Pons (tissue), 1 donor: Measurements from ENCODE around the gene GUCY1B1.
A peak's percentile ranks its signal among the peaks of the same experiment; 100 is the strongest.
"Not testable (repeated sequence)": the region's sequence is repeated elsewhere in the genome, so short reads cannot be mapped to it uniquely, and the experiment has no call there.

Experiments used
- DNase-seq: peaks from one replicate; pipeline ENCODE4 v3.0.0-alpha.2; 2016; ENCODE audit warnings: low spot score

GUCY1B1 gene

DNA sequence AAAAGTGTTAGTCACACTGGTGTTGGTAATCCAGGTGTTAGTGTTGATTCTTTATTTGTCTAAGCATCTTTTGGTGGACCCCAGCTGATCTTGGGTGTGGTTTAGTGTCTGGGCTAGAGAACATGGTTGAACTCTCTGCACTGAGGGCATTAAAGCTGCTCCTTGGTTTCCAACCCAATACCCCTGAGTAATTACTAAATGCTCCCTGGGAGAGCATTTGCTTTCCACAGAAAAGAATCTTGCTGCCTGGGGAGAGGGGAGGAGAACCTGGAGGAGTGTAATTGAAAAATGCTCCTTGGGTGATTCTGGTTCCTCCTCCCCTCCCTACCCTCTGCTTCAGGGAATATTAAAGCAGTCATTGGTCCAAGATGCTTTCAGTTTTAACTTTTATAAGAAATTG lies 3.1 kb downstream of the GUCY1B1 start:
- DNase-seq: no peak

DNA sequence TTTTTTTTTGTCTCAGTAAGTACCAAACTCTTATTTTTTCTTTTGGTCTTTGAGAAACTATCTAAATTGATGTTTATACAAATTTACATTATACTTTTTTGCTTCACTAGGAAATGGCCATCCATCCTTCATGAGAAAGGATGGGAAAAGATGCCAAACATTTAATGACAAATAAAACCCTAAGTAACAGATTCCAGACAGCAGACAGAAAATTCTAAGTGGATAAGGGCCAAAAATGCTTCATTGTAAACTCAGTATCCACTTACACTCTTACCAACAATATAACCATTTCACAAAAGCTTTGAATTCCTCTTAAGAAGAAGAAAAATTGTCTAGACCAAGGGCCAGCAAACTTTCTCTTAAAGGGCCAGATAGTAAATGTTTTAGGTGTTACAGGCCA lies 3.5 kb downstream of the GUCY1B1 start:
- no peak for DNase-seq

DNA sequence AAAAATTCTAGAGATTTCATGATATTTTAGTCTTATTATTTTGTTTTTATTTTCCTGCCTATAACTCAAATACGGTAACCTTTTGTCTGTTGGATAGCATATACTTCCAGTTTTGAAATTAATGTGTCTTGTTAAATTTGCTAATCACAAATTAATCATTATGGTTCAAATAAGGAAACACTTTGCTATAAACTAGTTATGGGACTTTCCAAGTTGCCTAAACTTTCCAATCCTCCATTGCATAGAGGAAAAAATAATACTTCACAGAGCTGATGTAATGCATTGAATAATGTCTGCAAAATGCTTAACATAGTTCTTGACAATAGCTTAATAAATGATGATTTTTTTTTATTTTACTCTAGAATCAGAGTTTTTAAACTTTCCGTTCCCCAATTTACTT lies 4.7 kb downstream of the GUCY1B1 start:
- no peak for DNase-seq

DNA sequence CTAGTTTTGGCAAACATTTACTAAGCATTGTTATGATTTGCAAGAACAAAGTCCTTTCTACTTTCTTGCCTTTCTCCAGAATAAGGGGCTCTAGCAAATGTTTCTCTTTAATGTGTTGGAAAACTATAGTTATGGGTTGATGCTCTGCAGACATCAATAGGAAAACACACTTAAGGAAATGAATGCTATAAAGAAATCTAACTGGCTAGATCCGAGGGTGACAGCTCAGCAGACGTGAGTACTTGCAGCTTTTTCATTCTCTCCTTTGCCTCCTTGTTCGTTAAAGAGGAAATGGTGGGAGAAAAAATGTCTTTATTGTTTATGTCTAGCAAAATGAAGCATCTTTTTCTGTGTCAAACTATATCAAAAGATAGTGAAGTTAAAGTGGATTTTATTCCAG lies 6.3 kb downstream of the GUCY1B1 start:
- DNase-seq: no peak

DNA sequence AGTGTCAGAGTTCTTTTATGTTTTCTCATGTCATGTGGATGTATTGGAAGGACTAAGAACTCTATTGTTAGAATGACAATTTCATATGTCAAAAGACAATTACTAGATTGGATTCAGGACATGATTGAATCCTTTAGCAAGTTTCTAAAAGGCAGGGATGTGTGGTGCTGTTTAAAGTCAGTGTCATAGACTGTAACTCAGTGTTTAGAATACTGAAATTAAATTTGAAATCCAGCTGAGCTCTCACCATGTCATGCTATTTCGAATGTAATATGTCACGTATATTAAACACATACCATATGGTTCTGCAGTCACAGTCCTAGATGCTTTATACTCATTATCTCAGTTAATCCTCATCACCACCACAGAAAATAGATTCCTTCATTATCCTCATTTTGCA lies 7.8 kb downstream of the GUCY1B1 start:
- DNase-seq: no peak

DNA sequence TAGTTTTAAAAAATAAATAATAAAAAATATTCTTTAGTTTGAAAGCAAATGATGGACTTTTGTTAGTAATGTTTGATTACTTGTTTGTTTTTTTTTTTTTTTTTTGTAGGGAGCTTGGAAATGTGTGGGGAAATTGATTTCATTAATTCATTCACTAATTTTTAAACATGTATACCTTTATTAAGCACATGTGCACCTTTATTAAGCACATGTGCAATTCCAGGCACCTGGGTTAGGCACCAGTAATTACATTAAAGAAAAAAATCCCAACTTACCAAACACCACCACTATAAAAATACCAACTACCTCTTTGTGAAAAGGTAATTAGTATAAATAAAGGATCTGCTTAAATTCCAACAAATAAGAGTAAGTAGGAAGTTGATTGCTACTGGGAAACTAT lies 9.5 kb downstream of the GUCY1B1 start:
- no peak for DNase-seq

DNA sequence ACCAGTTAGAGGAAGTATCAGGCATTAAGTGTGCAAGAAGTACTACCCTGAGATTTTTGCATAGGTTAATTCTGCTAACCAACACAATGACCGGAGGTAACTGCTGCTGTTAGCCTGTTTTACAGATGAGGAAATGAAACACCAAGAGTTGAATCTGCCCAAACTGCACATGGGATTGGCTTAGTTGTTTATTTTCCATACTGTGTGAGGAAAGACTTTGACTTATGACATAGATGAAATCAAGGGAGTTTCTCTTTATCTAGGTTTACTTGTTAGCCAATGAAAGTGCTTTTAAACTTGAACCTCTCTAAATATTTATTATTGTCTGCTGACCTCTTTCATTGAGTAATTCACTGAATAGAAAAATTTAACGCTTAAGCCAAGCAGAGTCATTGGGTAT lies 10.3 kb downstream of the GUCY1B1 start:
- DNase-seq: no peak

GRCh38 chr4:155772459-155773195 lies 13.8 kb downstream of the GUCY1B1 start:
- no peak for DNase-seq

DNA sequence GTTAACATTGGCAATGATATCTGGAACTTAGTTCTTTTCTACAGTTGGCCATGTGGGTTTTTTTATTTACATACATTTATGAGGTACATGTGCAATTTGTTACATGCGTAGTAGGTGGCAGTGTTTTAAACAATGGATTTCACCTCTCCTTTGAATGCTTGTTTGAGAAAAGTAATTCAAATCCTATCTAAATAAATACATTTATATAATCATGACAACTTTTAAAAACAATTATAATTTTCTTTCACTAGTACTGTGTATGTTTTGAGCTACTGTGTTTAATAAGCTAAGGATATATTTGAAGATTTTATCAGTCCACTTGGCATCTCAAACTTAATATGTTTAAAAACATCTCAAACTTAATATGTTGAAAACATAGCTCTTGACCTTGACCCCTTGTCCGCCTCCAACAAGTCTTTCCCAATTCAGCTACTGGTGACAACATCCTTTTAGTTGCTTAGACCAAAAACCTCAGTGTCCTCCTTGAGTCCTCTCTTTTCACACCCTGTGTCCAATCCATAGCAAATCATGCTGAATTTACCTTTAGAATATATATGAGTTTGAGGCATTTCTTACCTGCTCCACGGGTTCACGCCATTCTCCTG lies 14.5 kb downstream of the GUCY1B1 start:
- no peak for DNase-seq

DNA sequence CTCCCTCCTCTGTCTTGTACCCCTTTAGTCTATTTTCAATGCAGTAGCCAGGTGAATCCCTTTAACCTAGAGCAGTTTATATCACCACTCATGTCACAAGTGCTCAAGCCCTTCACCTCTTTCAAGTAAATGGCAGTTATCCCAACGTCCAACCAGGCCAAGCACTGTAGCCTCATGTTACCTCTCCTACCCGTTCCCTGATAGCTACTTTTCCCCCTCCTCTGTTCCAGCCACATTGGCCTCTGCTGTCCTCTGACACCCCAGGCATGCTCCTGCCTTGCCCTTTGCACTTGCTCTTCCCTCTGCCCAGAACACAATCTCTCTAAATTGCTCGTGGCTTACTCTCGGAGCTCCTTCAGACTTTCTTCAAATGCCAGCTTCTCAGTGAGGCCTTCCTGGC lies 15.2 kb downstream of the GUCY1B1 start:
- DNase-seq: no peak

DNA sequence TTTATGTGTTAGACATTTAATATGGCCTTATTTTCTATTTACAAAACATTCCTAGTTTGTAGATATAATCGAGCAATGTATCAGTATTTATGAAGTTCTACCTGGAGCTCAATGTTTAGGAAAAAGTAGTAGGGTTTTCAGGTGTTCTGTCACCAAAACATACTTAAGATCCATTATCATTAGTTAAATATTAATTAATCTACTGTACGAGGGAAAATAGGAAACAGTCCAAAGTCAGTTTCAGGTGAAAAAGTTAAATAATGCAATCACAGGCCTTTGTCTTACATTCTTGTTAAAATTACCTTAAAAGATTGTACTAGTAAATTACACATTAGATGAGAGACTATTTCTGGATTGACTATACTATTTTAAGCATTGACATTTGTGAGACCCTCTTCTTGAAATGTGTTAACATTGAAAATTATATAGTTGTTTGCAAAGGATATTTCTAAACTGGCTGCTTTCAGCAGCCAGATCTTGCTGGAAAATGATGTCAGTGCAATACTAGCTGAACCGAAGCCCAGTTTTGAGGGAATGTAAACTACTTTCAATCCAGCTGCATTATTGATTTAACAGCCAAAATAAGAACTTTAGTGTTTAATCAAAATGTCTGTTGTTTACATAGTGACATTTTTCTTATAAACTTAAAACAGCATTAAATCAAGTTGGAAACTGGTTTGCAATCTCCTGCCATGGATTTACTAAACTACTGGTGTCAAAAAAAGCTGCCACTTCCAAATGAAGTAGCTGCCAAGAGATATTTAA lies 19.3 kb downstream of the GUCY1B1 start:
- DNase-seq: no peak

DNA sequence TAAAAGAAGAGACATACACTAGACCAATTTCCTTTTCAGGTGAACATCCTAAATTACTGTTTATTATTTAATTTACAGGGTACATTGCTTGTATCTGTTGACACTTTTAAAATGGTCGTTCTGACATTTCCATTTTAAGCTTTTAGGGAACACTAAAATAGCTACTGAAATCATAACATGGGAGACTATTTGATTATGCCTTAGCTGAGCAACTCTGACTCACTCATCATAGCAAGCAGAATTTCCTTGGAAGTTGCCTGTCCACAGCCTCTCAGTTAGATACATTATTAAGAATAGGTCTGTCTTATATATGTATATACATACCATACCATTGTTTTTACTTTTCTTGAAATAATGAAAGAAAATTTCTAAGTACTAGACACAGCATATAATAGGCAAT lies 22.0 kb downstream of the GUCY1B1 start:
- no peak for DNase-seq

DNA sequence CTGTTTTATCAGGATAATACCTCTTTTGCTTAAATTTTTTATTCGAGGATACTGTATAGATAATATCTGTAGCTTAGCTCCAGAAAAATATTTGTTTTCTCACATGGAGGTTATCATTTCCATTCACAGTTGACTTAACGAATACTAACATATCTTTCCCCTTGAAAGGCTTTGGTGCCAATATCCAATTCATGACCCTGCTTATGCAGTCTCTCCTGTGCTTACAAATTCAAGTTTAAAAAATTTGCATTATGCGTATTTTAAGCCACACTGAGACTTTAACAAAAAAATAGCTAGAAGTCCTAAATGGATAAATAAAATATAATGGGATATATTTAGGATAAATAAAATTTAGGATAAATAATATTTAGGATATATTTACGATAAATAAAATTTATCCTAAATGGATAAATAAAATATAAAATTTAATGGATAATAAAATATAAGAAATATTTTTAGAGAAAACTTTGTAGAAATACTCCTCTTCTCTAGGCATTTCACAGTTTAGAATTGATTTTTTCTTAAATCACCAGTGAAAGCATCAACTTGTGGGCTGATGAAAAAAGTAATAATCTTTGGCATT lies 22.5 kb downstream of the GUCY1B1 start:
- no peak for DNase-seq

GRCh38 chr4:155784637-155785036 lies 25.8 kb downstream of the GUCY1B1 start:
- no peak for DNase-seq

GRCh38 chr4:155785828-155786227 lies 27.0 kb downstream of the GUCY1B1 start:
- no peak for DNase-seq

- peak; percentile 76 for DNase-seq
Measured at GRCh38 chr4:155787113-155787710, 28.4 kb downstream of the GUCY1B1 start.

- DNase-seq: no peak
Measured at GRCh38 chr4:155789391-155789790, 30.6 kb downstream of the GUCY1B1 start.

GRCh38 chr4:155789982-155790381 lies 31.2 kb downstream of the GUCY1B1 start:
- no peak for DNase-seq

DNA sequence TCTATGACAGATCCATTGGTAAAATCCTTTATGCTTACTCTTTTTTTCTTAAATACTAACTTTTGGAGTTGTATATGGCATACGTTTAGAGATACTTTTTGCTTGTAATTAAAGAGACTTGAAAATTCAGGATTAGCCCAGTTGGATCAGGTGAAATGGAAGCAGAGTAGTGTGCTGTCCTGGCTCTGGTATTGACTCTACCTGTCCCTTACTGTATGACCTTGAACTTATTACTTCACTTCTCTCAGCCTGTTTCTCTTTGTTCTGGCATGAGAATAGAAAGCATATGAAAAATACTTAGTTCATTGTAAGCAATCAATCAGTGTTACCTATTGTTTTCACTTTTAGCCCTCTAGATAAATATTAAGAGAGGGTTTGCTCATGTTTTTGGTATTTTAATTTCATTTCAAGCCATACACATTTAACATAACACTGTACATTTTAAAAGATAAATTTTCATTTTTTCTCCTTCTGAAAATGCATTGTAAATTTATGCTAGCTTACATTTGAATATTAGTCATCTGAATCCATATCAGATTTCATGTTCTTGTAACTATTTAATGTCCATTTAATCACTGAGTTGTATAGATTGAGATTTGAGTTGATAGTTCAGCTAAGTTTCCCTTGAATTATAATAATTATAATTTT lies 35.9 kb downstream of the GUCY1B1 start:
- DNase-seq: no peak

DNA sequence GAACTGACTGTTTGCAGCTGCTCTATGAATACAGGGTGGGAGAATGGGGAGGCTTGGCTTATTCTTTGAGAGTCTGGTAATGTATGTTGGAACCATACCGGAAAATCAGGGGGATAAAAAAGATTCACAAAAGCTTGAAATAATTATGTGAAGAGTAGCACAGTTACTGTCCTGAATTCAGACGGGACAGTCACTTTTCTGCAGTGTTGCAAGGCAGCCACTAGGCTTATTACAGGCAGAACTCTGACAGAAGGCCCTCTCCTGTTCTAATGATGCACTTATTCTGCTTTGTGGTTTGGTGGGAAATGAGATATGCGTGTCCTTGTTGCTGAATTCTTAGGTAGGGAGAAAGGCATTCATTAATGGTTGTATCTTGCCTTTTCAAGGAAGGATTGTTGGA lies 37.2 kb downstream of the GUCY1B1 start:
- no peak for DNase-seq

DNA sequence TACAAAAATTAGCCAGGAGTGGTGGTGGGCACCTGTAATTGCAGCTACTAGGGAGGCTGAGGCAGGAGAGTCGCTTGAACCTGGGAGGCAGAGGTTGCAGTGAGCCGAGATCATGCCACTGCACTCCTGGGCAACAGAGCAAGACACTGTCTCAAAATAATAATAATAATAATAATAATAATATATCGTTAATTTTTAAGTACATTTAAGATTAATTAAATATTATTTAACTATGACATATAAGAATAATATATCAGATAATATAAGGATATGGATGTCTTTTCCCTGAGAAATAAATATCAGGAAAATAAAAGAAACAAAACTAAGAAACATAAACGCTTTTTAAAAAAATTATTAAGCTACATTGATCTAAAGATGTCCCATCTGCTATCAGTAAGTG lies 38.8 kb downstream of the GUCY1B1 start:
- DNase-seq: not testable (repeated sequence)
